ENCODE results near the gene PKNOX1. TPM values are rescaled to one million over a fixed set of nuclear protein-coding genes. Genes with fewer than 3 reads are reported as not detected.
A peak's percentile ranks its signal among the peaks of the same experiment; 100 is the strongest.
"Not testable (repeated sequence)": the region's sequence is repeated elsewhere in the genome, so short reads cannot be mapped to it uniquely, and the experiment has no call there.

Gene PKNOX1
- total and polyA plus RNA-seq, 3 donors from 2014 or later, result 22.1 to 82.5 (median 38.8) TPM

DNA sequence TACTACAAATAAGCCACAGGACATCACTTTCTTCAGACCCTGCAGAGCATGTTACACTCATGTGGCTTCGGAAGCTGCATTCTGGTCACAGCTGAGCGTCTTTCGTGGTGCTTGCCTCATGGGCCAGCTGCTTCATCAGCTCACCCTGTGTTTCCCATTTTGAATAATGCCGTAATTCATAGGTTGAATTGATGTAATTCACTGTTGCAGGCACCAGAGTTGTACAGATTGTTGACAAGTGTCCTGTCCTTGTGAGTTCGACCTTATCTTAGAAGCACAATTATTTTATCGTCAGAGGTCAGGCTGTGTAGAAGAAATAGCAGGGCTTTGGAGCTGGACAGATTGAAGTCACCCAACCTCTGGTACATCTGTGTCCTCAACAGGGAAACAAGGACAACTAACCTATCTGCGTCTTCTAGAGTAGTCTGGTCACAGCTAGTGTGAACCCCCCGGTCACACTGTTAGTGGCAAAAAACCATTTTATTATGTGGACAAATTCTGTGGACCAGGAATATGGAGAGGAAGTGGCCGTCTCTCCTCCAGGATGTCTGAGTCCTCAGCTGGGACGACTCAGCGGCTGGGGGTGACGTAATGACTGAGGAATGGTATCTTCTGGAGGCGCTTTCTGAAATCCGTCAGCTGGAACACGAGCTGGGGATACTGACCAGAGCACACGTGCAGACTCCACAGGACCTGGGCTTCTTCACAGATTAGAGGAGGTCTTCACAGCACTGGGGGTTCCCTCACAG is 17.8 kb downstream of the PKNOX1 start:
- Histone ChIP-seq H3K9me3 (no peaks in the 10 kb centered on the region), H3K36me3 (ENCODE audit: low read depth, missing control alignments) (no peaks in the 10 kb centered on the region), H3K4me3 (no peak overlapping the region), H3K27me3 (no peaks in the 10 kb centered on the region), H3K4me1 (no peaks in the 10 kb centered on the region), H3K27ac (no peak overlapping the region)
- DNase-seq, result no peak
- intact Hi-C loops (cut with DNase I; ENCODE audit: low total_unique reads), result no loop called here
- TF ChIP-seq POLR2A (IDR thresholded peaks at IDR 0.05), result no peak
- TF ChIP-seq, protein P1, sequence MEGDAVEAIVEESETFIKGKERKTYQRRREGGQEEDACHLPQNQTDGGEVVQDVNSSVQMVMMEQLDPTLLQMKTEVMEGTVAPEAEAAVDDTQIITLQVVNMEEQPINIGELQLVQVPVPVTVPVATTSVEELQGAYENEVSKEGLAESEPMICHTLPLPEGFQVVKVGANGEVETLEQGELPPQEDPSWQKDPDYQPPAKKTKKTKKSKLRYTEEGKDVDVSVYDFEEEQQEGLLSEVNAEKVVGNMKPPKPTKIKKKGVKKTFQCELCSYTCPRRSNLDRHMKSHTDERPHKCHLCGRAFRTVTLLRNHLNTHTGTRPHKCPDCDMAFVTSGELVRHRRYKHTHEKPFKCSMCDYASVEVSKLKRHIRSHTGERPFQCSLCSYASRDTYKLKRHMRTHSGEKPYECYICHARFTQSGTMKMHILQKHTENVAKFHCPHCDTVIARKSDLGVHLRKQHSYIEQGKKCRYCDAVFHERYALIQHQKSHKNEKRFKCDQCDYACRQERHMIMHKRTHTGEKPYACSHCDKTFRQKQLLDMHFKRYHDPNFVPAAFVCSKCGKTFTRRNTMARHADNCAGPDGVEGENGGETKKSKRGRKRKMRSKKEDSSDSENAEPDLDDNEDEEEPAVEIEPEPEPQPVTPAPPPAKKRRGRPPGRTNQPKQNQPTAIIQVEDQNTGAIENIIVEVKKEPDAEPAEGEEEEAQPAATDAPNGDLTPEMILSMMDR (IDR thresholded peaks at IDR 0.05), result no peak
- WGBS, 2 donors, result 56 to 67% methylated on average over 16 of the region's 16 CpGs

DNA sequence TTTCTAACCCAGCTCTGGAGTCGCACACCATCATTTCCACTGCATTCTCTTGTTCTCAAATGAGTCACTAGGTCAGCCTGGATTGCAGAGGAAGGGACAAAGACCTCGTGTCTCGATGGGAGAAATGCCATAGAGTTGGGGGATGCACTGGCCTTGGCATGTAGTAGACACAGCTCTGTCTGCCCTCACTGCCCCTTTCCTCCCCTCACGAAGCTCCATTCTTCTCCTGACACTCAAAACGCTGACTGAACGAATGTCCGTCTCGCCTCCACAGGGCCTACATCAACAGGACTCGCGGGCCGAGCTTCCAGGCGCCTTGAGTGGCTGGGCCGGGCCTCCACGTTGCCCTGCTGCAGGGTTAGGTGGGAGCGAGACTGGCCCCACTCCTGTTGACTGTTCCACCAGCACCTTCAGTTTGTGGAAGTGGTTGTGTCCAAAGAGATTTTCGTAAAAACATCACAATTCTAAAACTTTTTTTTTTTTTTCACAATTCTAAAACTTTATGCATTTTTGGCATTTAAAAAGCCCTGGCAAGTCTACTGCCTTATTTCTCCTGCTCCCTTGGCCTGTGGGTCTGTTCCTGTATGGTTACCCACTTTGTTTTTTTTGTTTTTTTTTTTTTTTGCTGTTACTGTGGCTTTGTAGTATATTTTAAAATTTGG is 18.8 kb downstream of the PKNOX1 start:
- no peak for DNase-seq
- no peak overlapping the region for H3K4me3 ChIP-seq
- intact Hi-C loops (cut with DNase I; ENCODE audit: low total_unique reads), result no loop called here
- H3K36me3 ChIP-seq (ENCODE audit: low read depth, missing control alignments), result no peaks in the 10 kb centered on the region
- TF ChIP-seq POLR2A (IDR thresholded peaks at IDR 0.05), result no peak
- no peaks in the 10 kb centered on the region for H3K9me3 ChIP-seq
- no peak overlapping the region for H3K27ac ChIP-seq
- WGBS, 2 donors, result 81 to 91% methylated on average over 14 to 16 of the region's 16 CpGs
- no peaks in the 10 kb centered on the region for H3K4me1 ChIP-seq
- H3K27me3 ChIP-seq, result no peaks in the 10 kb centered on the region

DNA sequence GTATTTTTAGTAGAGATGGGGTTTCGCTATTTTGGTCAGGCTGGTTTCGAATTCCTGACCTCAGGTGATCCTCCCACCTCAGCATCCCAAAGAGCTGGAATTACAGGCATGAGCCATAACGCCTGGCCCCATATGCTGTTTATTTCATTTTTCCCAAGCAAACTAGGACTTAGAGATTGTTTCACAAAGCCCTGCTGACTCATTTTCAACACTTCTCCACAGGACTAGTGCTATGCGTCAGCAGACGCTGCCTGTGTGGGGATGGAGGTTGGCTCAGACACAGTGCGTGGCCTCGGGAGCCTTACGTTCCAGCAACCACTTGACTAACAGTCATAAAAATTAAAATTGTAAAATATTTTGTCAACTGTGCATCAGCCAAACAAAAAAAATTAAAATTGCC is 22.7 kb downstream of the PKNOX1 start:
- Histone ChIP-seq H3K4me1 (peaks cover 9% of the 10 kb centered on the region), H3K36me3 (ENCODE audit: low read depth, missing control alignments) (no peaks in the 10 kb centered on the region), H3K27ac (peak overlapping the region in 1 of 2 donors; percentile 36), H3K9me3 (no peaks in the 10 kb centered on the region), H3K27me3 (no peaks in the 10 kb centered on the region), H3K4me3 (no peak overlapping the region)
- WGBS, 2 donors, result 68 to 78% methylated on average over 8 of the region's 8 CpGs
- peak; percentile 72 for DNase-seq
- TF ChIP-seq, protein P1 (IDR thresholded peaks at IDR 0.05), result no peak
- no peak for TF ChIP-seq POLR2A (IDR thresholded peaks at IDR 0.05)
- intact Hi-C loops (cut with DNase I; ENCODE audit: low total_unique reads), result no loop called here

DNA sequence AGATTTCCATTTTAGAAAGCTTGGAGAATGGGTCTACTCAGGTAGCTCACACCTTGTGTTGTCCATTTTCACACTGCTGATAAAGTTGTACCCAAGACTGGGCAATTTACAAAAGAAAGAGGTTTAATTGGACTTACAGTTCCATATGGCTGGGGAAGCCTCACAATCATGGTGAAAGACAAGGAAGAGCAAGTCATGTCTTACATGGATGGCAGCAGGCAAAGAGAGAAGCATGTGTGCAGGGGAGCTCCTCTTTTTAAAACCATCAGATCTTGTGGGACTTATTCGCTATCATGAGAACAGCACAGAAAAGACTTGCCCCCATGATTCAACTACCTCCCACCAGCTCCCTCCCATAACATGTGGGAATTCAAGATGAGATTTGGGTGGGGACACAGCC is 23.6 kb downstream of the PKNOX1 start:
- H3K27ac ChIP-seq; H3K27me3 ChIP-seq; H3K4me3 ChIP-seq; intact Hi-C loops (cut with DNase I; ENCODE audit: low total_unique reads); H3K4me1 ChIP-seq; H3K9me3 ChIP-seq; H3K36me3 ChIP-seq (ENCODE audit: low read depth, missing control alignments); DNase-seq: not testable (repeated sequence)
- 100% methylated on average over 1 of the region's 1 CpG for WGBS, 2 donors

DNA sequence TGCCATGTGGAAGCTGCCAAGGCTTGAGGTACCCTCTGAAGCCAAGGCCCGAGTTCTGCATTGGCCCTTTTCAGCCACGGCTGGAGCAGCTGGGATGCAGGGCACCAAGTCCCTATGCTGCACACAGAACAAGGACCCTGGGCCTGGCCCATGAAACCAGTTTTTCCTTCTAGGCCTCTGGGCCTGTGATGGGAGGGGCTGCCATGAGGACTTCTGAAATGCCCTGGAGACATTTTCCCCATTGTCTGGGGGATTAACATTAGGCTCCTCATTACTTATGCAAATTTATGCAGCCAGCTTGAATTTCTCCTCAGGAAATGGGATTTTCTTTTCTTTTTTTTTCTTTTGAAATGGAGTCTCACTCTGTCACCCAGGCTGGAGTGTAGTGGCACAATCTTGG is 24.8 kb downstream of the PKNOX1 start:
- intact Hi-C loops (cut with DNase I; ENCODE audit: low total_unique reads); DNase-seq; H3K27me3 ChIP-seq: not testable (repeated sequence)

DNA sequence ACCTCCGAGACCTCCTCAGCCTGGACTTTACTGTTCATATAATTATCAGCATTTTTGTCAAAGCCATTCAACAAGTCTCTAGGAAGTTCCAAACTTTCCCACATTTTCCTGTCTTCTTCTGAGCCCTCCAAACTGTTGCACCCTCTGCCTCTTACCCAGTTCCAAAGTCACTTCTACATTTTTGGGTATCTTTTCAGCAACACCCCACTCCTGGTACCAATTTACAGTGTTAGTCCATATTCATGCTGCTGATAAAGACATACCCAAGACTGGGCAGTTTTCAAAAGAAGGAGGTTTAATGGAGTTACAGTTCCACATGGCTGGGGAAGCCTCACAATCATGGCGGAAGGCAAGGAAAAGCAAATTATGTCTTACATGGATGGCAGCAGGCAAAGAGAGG is 25.7 kb downstream of the PKNOX1 start:
- H3K36me3 ChIP-seq (ENCODE audit: low read depth, missing control alignments); H3K4me3 ChIP-seq; DNase-seq; H3K9me3 ChIP-seq; H3K4me1 ChIP-seq; intact Hi-C loops (cut with DNase I; ENCODE audit: low total_unique reads); H3K27me3 ChIP-seq; H3K27ac ChIP-seq: not testable (repeated sequence)
- 97 to 100% methylated on average over 2 of the region's 2 CpGs for WGBS, 2 donors

More for the DNA sequence above, 24.8 kb downstream of the PKNOX1 start:
- 100% methylated on average over 2 of the region's 2 CpGs for WGBS, 2 donors
- H3K36me3 ChIP-seq (ENCODE audit: low read depth, missing control alignments); H3K9me3 ChIP-seq; H3K27ac ChIP-seq; H3K4me1 ChIP-seq; H3K4me3 ChIP-seq: not testable (repeated sequence)
